Measurements from ENCODE around the gene EPGN.

DNA sequence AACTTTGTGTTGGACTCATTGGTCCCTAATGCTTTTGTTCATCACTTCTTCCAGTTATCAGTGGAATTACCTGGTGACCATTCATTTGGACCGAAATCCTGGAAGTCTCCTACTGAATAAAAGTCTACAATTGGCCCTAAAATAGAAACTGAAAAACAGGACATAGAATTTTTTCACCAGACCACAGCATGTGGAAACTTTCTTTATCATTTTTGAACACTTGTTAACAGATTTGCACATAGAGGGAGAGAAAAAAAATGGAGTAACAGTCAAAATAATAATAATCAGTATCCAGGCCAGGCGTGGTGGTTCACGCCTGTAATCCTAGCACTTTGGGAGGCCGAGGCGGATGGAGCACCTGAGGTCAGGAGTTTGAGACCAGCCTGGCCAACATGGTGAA is 7.1 kb downstream of the EPGN start:
- TF ChIP-seq, protein P1, sequence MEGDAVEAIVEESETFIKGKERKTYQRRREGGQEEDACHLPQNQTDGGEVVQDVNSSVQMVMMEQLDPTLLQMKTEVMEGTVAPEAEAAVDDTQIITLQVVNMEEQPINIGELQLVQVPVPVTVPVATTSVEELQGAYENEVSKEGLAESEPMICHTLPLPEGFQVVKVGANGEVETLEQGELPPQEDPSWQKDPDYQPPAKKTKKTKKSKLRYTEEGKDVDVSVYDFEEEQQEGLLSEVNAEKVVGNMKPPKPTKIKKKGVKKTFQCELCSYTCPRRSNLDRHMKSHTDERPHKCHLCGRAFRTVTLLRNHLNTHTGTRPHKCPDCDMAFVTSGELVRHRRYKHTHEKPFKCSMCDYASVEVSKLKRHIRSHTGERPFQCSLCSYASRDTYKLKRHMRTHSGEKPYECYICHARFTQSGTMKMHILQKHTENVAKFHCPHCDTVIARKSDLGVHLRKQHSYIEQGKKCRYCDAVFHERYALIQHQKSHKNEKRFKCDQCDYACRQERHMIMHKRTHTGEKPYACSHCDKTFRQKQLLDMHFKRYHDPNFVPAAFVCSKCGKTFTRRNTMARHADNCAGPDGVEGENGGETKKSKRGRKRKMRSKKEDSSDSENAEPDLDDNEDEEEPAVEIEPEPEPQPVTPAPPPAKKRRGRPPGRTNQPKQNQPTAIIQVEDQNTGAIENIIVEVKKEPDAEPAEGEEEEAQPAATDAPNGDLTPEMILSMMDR (IDR thresholded peaks at IDR 0.05; ENCODE audit: insufficient read depth, low read length): no peak
- TF ChIP-seq, protein P2, sequence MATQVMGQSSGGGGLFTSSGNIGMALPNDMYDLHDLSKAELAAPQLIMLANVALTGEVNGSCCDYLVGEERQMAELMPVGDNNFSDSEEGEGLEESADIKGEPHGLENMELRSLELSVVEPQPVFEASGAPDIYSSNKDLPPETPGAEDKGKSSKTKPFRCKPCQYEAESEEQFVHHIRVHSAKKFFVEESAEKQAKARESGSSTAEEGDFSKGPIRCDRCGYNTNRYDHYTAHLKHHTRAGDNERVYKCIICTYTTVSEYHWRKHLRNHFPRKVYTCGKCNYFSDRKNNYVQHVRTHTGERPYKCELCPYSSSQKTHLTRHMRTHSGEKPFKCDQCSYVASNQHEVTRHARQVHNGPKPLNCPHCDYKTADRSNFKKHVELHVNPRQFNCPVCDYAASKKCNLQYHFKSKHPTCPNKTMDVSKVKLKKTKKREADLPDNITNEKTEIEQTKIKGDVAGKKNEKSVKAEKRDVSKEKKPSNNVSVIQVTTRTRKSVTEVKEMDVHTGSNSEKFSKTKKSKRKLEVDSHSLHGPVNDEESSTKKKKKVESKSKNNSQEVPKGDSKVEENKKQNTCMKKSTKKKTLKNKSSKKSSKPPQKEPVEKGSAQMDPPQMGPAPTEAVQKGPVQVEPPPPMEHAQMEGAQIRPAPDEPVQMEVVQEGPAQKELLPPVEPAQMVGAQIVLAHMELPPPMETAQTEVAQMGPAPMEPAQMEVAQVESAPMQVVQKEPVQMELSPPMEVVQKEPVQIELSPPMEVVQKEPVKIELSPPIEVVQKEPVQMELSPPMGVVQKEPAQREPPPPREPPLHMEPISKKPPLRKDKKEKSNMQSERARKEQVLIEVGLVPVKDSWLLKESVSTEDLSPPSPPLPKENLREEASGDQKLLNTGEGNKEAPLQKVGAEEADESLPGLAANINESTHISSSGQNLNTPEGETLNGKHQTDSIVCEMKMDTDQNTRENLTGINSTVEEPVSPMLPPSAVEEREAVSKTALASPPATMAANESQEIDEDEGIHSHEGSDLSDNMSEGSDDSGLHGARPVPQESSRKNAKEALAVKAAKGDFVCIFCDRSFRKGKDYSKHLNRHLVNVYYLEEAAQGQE (IDR thresholded peaks at IDR 0.05; ENCODE audit: insufficient replicate concordance, low read depth): no peak
